H9 (cell line): ENCODE results near the gene PSPN. TPM values are rescaled to one million over a fixed set of nuclear protein-coding genes. Genes with fewer than 3 reads are reported as not detected.

Experiments used
- DNase-seq: peaks from one replicate; pipeline ENCODE4 v3.0.0-alpha.2; 2017
- H2AFZ ChIP-seq: one replicate; pipeline ENCODE4 v1.6.1; 2013; ENCODE audit warnings: mild to moderate bottlenecking, low read length, control low read depth, moderate library complexity
- H2AK5ac ChIP-seq: 2 replicates; pipeline ENCODE4 v1.6.1; 2013; ENCODE audit warnings: low read length, control low read depth, mixed read lengths; ENCODE audit not compliant: insufficient read length
- H2BK120ac ChIP-seq: one replicate; pipeline ENCODE4 v1.6.1; 2013; ENCODE audit warnings: low read depth, mild to moderate bottlenecking, low read length, control low read depth, inconsistent platforms; ENCODE audit not compliant: poor library complexity, severe bottlenecking
- H2BK12ac ChIP-seq: 2 replicates; pipeline ENCODE4 v1.6.1; 2013; ENCODE audit warnings: low read length, control low read depth, mixed read lengths, low read depth; ENCODE audit not compliant: insufficient read length
- H2BK15ac ChIP-seq: 2 replicates; pipeline ENCODE4 v1.6.1; 2013; ENCODE audit warnings: low read depth, low read length, control low read depth
- H2BK20ac ChIP-seq: one replicate; pipeline ENCODE4 v1.6.1; 2013; ENCODE audit warnings: low read depth, mild to moderate bottlenecking, low read length, control low read depth, inconsistent platforms; ENCODE audit not compliant: poor library complexity, severe bottlenecking
- H2BK5ac ChIP-seq: 2 replicates; pipeline ENCODE4 v1.6.1; 2013; ENCODE audit warnings: low read length, control low read depth, mixed read lengths; ENCODE audit not compliant: insufficient read length
- H3K14ac ChIP-seq: 2 replicates; pipeline ENCODE4 v1.6.1; 2013; ENCODE audit warnings: low read length, control low read depth; ENCODE audit not compliant: insufficient read depth
- H3K18ac ChIP-seq: 2 replicates; pipeline ENCODE4 v1.6.1; 2013; ENCODE audit warnings: low read depth, mild to moderate bottlenecking, mixed read lengths, low read length, control low read depth; ENCODE audit not compliant: insufficient read length
- H3K23ac ChIP-seq: 2 replicates; pipeline ENCODE4 v1.6.1; 2013; ENCODE audit warnings: low read length, control low read depth, mixed read lengths, low read depth; ENCODE audit not compliant: insufficient read length
- H3K23me2 ChIP-seq: 2 replicates; pipeline ENCODE4 v1.6.1; 2013; ENCODE audit warnings: low read depth, mild to moderate bottlenecking, mixed read lengths, low read length, control low read depth; ENCODE audit not compliant: insufficient read length, poor library complexity, severe bottlenecking
- H3K27ac ChIP-seq: 2 replicates; pipeline ENCODE4 v1.5.1; 2013; ENCODE audit warnings: low read length, control low read depth, mixed read lengths, low read depth; ENCODE audit not compliant: insufficient read length
- H3K27me3 ChIP-seq: 2 replicates; pipeline ENCODE4 v1.6.1; 2013; ENCODE audit warnings: low read length, control low read depth, inconsistent platforms; ENCODE audit not compliant: insufficient read depth
- H3K4ac ChIP-seq: 2 replicates; pipeline ENCODE4 v1.6.1; 2013; ENCODE audit warnings: low read depth, mild to moderate bottlenecking, control low read depth, inconsistent platforms, low read length, moderate library complexity
- H3K4me1 ChIP-seq: 2 replicates; pipeline ENCODE4 v1.6.1; 2013; ENCODE audit warnings: low read length, control low read depth, inconsistent platforms; ENCODE audit not compliant: insufficient read depth
- H3K4me2 ChIP-seq: 2 replicates; pipeline ENCODE4 v1.6.1; 2013; ENCODE audit warnings: low read length, control low read depth, mixed read lengths; ENCODE audit not compliant: insufficient read length, insufficient read depth
- H3K56ac ChIP-seq: 2 replicates; pipeline ENCODE4 v1.6.1; 2013; ENCODE audit warnings: low read depth, mild to moderate bottlenecking, mixed read lengths, low read length, control low read depth; ENCODE audit not compliant: insufficient read length
- H3K79me1 ChIP-seq: 2 replicates; pipeline ENCODE4 v1.6.1; 2013; ENCODE audit warnings: low read depth, mild to moderate bottlenecking, moderate library complexity, low read length, control low read depth, inconsistent platforms; ENCODE audit not compliant: insufficient read depth, poor library complexity, severe bottlenecking
- H3K79me2 ChIP-seq: 2 replicates; pipeline ENCODE4 v1.6.1; 2013; ENCODE audit warnings: low read length, control low read depth, inconsistent platforms; ENCODE audit not compliant: insufficient read depth
- H3K9ac ChIP-seq: 2 replicates; pipeline ENCODE4 v1.6.1; 2013; ENCODE audit warnings: low read length, control low read depth, mixed read lengths; ENCODE audit not compliant: insufficient read length; ENCODE audit errors: extremely low read depth
- H3K9me3 ChIP-seq: one replicate; pipeline ENCODE4 v1.6.1; 2013; ENCODE audit warnings: low read depth, low read length, inconsistent platforms; ENCODE audit not compliant: control insufficient read depth
- H3T11ph ChIP-seq: one replicate; pipeline ENCODE4 v1.6.1; 2013; ENCODE audit warnings: mild to moderate bottlenecking, low read length, control low read depth, inconsistent platforms
- H4K20me1 ChIP-seq: one replicate; pipeline ENCODE4 v1.6.1; 2013; ENCODE audit not compliant: control insufficient read depth, insufficient read length, insufficient read depth
- H4K5ac ChIP-seq: 2 replicates; pipeline ENCODE4 v1.6.1; 2013; ENCODE audit warnings: low read depth, mild to moderate bottlenecking, mixed read lengths, low read length, control low read depth; ENCODE audit not compliant: insufficient read length
- H4K8ac ChIP-seq: replicated peaks from 2 replicates; pipeline ENCODE4 v1.6.1; 2013; ENCODE audit warnings: low read length, control low read depth, mixed read lengths, low read depth; ENCODE audit not compliant: insufficient read length
- H4K91ac ChIP-seq: 2 replicates; pipeline ENCODE4 v1.6.1; 2013; ENCODE audit warnings: low read depth, mild to moderate bottlenecking, moderate library complexity, mixed read lengths, low read length, control low read depth; ENCODE audit not compliant: insufficient read length
- H3K27ac Mint-ChIP-seq, 3 experiments: 2 replicates in 2 of 3; 3 replicates in 1 of 3; pipeline ENCODE4 v1.8.0; 2020 to 2021; ENCODE audit warnings: mixed read lengths in 3 of 3, mild to moderate bottlenecking in 1 of 3, moderate library complexity in 1 of 3
- H3K27me3 Mint-ChIP-seq: 2 replicates; pipeline ENCODE4 v1.8.0; 2021; ENCODE audit warnings: low read depth, mild to moderate bottlenecking, moderate library complexity, mixed read lengths
- H3K36me3 Mint-ChIP-seq, 3 experiments: 2 replicates in 2 of 3; 3 replicates in 1 of 3; pipeline ENCODE4 v1.8.0; 2020 to 2021; ENCODE audit warnings: low read depth in 3 of 3, mixed read lengths in 3 of 3; ENCODE audit not compliant: insufficient read depth in 1 of 3
- H3K4me1 Mint-ChIP-seq, 2 experiments: 2 replicates each; pipeline ENCODE4 v1.8.0; 2020; ENCODE audit warnings: mixed read lengths in 2 of 2
- H3K4me3 Mint-ChIP-seq, 2 experiments: 2 replicates in 1 of 2; 3 replicates in 1 of 2; pipeline ENCODE4 v1.8.0; 2020 to 2021; ENCODE audit warnings: mild to moderate bottlenecking in 2 of 2, mixed read lengths in 2 of 2, moderate library complexity in 1 of 2
- H3K9me3 Mint-ChIP-seq, 2 experiments: 2 replicates in 1 of 2; 3 replicates in 1 of 2; pipeline ENCODE4 v1.8.0; 2020; ENCODE audit warnings: mild to moderate bottlenecking in 2 of 2, mixed read lengths in 2 of 2, moderate library complexity in 1 of 2
- WGBS: extraction: QIAGEN DNeasy Blood & Tissue Kit; methylation state at CpG from one replicate; pipeline ENCODE4 v1.1.7; 2013; ENCODE audit warnings: missing lambda C conversion rate, low lambda C conversion rate, mixed read lengths; ENCODE audit not compliant: insufficient read length; ENCODE audit errors: extremely low coverage; 5-methylcytosine and 5-hydroxymethylcytosine counted together
- total RNA-seq: library from RNA; stranded (reverse); gene quantifications from 2 replicates; pipeline ENCODE4 v1.2.1, GENCODE V29; 2021
- TF ChIP-seq, protein P1 (sequence below): fragments of 200-600 bp; sonication (generic); conservative IDR thresholded peaks from 3 replicates; pipeline ENCODE4 v1.8.0; 2021; ENCODE audit warnings: antibody characterized with exemption, mild to moderate bottlenecking

PSPN gene
- total RNA-seq, 1 experiment from 2014 or later: 2.1 TPM

DNA sequence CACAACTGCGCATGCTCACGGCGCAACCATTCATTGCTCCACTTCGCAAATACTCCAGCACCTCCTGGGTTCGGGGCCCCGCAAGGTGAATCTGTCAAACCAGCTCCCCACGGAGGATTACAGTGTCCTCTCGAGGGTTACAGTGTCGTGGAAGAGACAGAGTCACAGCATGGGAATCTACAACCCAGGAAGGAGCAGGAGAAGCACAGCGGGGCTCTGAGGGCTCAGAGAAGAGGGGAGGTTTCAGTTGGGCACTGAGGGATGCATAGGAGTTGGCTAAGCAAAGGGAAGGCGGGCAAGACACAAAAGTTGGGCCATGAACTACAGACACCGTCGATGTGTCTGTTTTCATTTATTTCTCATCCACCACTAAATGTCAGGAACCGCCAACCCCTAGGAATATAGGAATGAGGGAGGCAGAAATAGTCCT, 18.3 kb upstream of the PSPN start:
- Histone ChIP-seq H3K18ac (no peak overlapping the region), H2BK15ac (no peak overlapping the region), H2BK12ac (no peak overlapping the region), H3K9ac (peak overlapping the region; percentile 64), H2BK5ac (no peak overlapping the region), H4K20me1 (no peaks in the 10 kb centered on the region), H3K56ac (no peak overlapping the region), H3K23ac (no peak overlapping the region), H2BK120ac (no peak overlapping the region), H3K14ac (no peak overlapping the region), H3K27ac (no peak overlapping the region), H3K79me1 (peaks cover 9% of the 10 kb centered on the region), H3K9me3 (no peaks in the 10 kb centered on the region), H3K23me2 (peaks cover 6% of the 10 kb centered on the region), H2AFZ (no peak overlapping the region), H4K91ac (no peak overlapping the region), H2AK5ac (no peak overlapping the region), H3T11ph (no peak overlapping the region), H3K27me3 (no peaks in the 10 kb centered on the region), H4K8ac (no peak overlapping the region), H2BK20ac (no peak overlapping the region), H3K4ac (no peak overlapping the region), H3K79me2 (peaks cover 3% of the 10 kb centered on the region; the same call in 1 of the 2 replicates), H4K5ac (no peak overlapping the region), H3K4me1 (peaks cover 3% of the 10 kb centered on the region; the same call in 1 of the 2 replicates), H3K4me2 (peak overlapping the region; percentile 90)
- no peaks in the 10 kb centered on the region for H3K27me3 Mint-ChIP-seq
- peak overlapping the region; percentile 97 for H3K4me3 Mint-ChIP-seq
- peak overlapping the region; percentile 94 to 98 (median 98) for H3K27ac Mint-ChIP-seq
- no peaks in the 10 kb centered on the region for H3K9me3 Mint-ChIP-seq
- WGBS: no CpG with 5 or more reads among the region's 14 CpGs
- H3K4me1 Mint-ChIP-seq: peaks cover 18 to 26% of the 10 kb centered on the region in 2 experiments
- peaks cover 6 to 20% (median 15%) of the 10 kb centered on the region in 3 experiments for H3K36me3 Mint-ChIP-seq
- DNase-seq: no peak
- TF ChIP-seq, protein P1, sequence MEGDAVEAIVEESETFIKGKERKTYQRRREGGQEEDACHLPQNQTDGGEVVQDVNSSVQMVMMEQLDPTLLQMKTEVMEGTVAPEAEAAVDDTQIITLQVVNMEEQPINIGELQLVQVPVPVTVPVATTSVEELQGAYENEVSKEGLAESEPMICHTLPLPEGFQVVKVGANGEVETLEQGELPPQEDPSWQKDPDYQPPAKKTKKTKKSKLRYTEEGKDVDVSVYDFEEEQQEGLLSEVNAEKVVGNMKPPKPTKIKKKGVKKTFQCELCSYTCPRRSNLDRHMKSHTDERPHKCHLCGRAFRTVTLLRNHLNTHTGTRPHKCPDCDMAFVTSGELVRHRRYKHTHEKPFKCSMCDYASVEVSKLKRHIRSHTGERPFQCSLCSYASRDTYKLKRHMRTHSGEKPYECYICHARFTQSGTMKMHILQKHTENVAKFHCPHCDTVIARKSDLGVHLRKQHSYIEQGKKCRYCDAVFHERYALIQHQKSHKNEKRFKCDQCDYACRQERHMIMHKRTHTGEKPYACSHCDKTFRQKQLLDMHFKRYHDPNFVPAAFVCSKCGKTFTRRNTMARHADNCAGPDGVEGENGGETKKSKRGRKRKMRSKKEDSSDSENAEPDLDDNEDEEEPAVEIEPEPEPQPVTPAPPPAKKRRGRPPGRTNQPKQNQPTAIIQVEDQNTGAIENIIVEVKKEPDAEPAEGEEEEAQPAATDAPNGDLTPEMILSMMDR: no peak
